ENCODE data around the gene EXOC3.

Gene EXOC3

GRCh38 chr5:456351-457194 is 13.6 kb downstream of the EXOC3 start:
- DNase-seq (ENCODE audit: low read depth in 2 of 2): no peak

- no peak for DNase-seq (ENCODE audit: low read depth in 2 of 2)
Measured at GRCh38 chr5:457195-457961, 14.4 kb downstream of the EXOC3 start.

- DNase-seq (ENCODE audit: low read depth in 2 of 2): peak in 1 of 2 donors; percentile 49
Measured at GRCh38 chr5:458547-459353, 15.8 kb downstream of the EXOC3 start.

- no peak for DNase-seq (ENCODE audit: low read depth in 2 of 2)
Measured at GRCh38 chr5:459562-460272, 16.7 kb downstream of the EXOC3 start.

GRCh38 chr5:460273-460625 is 17.3 kb downstream of the EXOC3 start:
- DNase-seq (ENCODE audit: low read depth in 2 of 2): no peak

- no peak for DNase-seq (ENCODE audit: low read depth in 2 of 2)
Measured at GRCh38 chr5:462051-462481, 19.1 kb downstream of the EXOC3 start.

- DNase-seq (ENCODE audit: low read depth in 2 of 2): no peak
Measured at GRCh38 chr5:463301-463700, 20.3 kb downstream of the EXOC3 start.

GRCh38 chr5:463952-464351 is 21.0 kb downstream of the EXOC3 start:
- DNase-seq (ENCODE audit: low read depth in 2 of 2): peak; percentile 34 to 60

- no peak for DNase-seq (ENCODE audit: low read depth in 2 of 2)
Measured at GRCh38 chr5:464446-464842, 21.5 kb downstream of the EXOC3 start.

- no peak for DNase-seq (ENCODE audit: low read depth in 2 of 2)
Measured at GRCh38 chr5:464843-465590, 22.0 kb downstream of the EXOC3 start.

- no peak for DNase-seq (ENCODE audit: low read depth in 2 of 2)
Measured at GRCh38 chr5:465591-466403, 22.8 kb downstream of the EXOC3 start.

- no peak for DNase-seq (ENCODE audit: low read depth in 2 of 2)
Measured at GRCh38 chr5:466661-467310, 23.8 kb downstream of the EXOC3 start.

GRCh38 chr5:468401-468800 is 25.4 kb downstream of the EXOC3 start:
- DNase-seq (ENCODE audit: low read depth in 2 of 2): no peak

- no peak for DNase-seq (ENCODE audit: low read depth in 2 of 2)
Measured at GRCh38 chr5:469752-470483, 26.9 kb downstream of the EXOC3 start.

- DNase-seq (ENCODE audit: low read depth in 2 of 2): no peak
Measured at GRCh38 chr5:470961-471749, 28.2 kb downstream of the EXOC3 start.

- no peak for DNase-seq (ENCODE audit: low read depth in 2 of 2)
Measured at GRCh38 chr5:471750-472058, 28.7 kb downstream of the EXOC3 start.

- DNase-seq (ENCODE audit: low read depth in 2 of 2): no peak
Measured at GRCh38 chr5:472076-472655, 29.2 kb downstream of the EXOC3 start.
